RWPE1 (cell line): ENCODE measurements around the gene DRP2.
A peak's percentile ranks its signal among the peaks of the same experiment; 100 is the strongest.

ENCODE experiments used
- CTCF ChIA-PET: fragments of 350-600 bp; sonication (Branson Sonifier 250); formaldehyde crosslinking; extraction: SDS; loops from one replicate; lab custom pipeline; 2021; lab: Yijun Ruan, JAX
- POLR2A ChIA-PET: fragments of 400-600 bp; formaldehyde crosslinking; extraction: SDS; loops from one replicate; lab custom pipeline; 2020; ENCODE audit warnings: antibody characterized with exemption; ENCODE audit not compliant: low non-redundant PET; lab: Yijun Ruan, JAX
- DNase-seq: peaks from one replicate; pipeline ENCODE4 v3.0.0; 2012; ENCODE audit warnings: low spot score
- H3K27ac ChIP-seq: fragments of 450-650 bp; 2 replicates; pipeline ENCODE4 v1.5.1; 2017
- TF ChIP-seq, protein P1 (sequence below): fragments of 450-650 bp; conservative IDR thresholded peaks from 2 replicates; pipeline ENCODE4 v1.5.1; 2017; ENCODE audit warnings: low read depth, mild to moderate bottlenecking

DRP2 gene

DNA sequence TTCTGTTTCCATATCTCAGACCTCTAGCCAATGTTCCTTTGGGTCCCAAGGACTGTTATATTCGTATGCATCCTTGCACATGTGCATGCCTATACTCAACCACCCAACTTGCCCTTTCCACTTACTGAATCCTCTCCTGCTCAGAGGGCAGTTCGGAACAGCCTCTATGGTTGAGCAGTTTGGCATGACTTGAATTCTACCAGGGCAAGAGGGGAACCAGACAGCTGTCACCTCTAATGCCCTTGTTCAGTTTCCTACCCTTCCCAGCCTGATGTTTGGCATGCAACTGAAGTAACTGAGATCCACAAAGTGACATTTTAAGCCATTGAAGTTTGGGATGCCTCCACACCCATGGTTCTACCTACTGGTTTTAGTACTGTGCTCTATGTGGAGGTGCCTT is 17.5 kb downstream of the DRP2 start:
- ChIA-PET CTCF (no interaction called here), POLR2A (no interaction called here)
- no peak overlapping the region for H3K27ac ChIP-seq
- TF ChIP-seq, protein P1, sequence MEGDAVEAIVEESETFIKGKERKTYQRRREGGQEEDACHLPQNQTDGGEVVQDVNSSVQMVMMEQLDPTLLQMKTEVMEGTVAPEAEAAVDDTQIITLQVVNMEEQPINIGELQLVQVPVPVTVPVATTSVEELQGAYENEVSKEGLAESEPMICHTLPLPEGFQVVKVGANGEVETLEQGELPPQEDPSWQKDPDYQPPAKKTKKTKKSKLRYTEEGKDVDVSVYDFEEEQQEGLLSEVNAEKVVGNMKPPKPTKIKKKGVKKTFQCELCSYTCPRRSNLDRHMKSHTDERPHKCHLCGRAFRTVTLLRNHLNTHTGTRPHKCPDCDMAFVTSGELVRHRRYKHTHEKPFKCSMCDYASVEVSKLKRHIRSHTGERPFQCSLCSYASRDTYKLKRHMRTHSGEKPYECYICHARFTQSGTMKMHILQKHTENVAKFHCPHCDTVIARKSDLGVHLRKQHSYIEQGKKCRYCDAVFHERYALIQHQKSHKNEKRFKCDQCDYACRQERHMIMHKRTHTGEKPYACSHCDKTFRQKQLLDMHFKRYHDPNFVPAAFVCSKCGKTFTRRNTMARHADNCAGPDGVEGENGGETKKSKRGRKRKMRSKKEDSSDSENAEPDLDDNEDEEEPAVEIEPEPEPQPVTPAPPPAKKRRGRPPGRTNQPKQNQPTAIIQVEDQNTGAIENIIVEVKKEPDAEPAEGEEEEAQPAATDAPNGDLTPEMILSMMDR = no peak
- no peak for DNase-seq

DNA sequence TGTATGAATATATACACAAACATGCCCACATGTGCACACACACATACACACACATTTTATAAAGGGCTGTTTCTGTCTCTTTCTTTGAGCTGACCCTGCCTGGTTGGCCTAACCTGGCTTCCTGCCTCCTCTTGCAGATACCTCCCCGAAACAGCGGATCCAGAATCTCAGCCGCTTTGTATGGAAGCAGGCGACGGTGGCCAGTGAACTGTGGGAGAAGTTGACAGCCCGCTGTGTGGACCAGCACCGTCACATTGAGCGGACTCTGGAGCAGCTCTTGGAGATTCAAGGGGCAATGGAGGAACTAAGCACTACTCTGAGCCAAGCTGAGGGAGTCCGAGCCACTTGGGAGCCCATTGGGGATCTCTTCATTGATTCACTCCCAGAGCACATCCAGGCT is 21.9 kb downstream of the DRP2 start:
- no peak for DNase-seq
- H3K27ac ChIP-seq = no peak overlapping the region
- TF ChIP-seq, protein P1 = no peak
- POLR2A ChIA-PET = no interaction called here
- CTCF ChIA-PET = no interaction called here

DNA sequence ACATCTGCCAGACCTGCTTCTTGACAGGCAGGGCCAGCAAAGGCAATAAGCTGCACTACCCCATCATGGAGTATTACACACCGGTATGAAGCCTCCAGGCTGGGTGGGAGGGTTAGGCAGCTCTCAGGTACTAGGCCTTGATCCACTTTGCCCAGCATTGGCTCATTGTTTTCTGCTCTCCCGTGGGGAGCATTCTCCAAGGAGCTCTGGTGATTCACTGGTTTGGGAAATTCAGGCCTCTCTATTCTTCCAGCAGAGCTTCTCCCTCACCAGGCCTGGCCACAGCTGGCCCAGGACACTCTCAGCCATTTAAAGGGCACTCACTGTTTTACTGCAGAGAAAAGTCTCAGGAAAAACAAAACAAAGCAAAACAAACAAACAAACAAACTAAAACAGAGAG is 33.0 kb downstream of the DRP2 start:
- H3K27ac ChIP-seq = no peak overlapping the region
- DNase-seq = no peak
- CTCF ChIA-PET = no interaction called here
- TF ChIP-seq, protein P1 = no peak
- POLR2A ChIA-PET = no interaction called here

DNA sequence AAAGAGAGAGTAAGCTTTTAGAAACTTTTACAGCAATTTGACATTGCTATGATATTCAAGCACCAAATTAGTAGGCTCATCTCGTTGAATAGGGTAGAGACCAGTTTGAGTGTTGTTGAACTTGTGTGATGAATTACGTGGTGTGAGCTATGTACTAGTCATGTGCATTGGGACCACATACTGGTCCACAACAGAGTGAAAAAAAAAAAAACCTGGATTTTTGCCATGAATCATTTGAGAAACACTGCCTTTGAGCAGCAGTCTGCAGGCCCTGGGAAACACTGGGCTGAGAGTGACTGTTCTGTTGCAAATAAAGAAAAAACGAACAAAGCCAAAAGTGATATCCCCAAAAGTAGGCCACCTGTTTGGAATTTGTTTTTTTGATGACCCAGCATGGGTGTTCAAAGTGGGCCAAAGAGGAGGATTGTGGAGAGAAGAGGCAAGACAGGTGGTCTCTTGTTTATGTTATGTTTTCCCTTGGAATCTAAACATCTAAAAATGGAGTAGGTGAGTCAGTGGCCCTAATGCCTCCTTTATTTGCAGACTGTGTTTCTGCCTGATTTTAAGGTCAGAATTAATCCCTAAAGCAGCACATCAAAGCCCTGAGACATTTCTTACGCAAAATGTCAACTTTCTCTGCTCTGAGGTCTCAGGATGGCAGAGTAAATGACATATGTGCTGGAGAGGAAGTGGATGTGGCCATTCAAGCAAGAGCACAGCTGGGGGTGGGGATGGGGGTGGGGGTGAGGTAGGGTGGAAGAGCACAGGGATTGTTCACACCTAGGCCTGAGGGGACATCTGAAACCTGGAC is 38.1 kb downstream of the DRP2 start:
- CTCF ChIA-PET = no interaction called here
- no peak overlapping the region for H3K27ac ChIP-seq
- TF ChIP-seq, protein P1 = no peak
- POLR2A ChIA-PET = no interaction called here
- DNase-seq = no peak

DNA sequence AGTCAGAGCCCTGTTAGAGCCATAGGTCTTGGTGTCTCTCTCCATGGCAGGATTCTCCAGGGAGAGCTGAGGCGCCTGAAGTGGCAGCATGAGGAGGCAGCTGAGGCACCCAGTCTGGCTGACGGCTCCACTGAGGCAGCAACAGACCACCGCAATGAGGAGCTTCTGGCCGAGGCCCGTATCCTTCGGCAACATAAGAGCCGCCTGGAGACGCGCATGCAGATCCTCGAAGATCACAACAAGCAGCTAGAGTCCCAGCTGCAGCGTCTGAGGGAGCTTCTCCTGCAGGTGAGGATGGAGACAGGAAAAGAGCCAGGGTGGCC is 38.6 kb downstream of the DRP2 start:
- POLR2A ChIA-PET = no interaction called here
- TF ChIP-seq, protein P1 = no peak
- CTCF ChIA-PET = no interaction called here
- DNase-seq = no peak
- H3K27ac ChIP-seq = no peak overlapping the region

DNA sequence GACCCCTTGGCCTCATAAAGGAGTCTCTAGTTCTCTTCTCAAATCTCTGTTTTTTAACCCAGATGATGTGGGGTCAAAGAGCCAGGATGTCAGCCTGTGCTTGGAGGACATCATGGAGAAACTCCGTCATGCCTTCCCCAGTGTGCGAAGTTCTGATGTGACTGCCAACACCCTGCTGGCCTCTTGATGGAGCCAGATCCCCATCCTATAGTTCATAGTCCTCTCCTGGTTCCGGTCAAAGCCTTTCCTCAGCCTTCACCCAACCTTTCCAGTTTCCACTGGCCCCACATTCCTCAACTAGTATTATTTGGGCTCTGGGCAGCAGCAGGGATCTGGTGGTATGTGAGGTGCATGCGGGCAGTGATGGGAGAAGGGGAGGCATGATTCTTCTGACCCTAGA is 40.8 kb downstream of the DRP2 start:
- ChIA-PET POLR2A (no interaction called here), CTCF (no interaction called here)
- TF ChIP-seq, protein P1 = no peak
- DNase-seq = peak; percentile 1
- H3K27ac ChIP-seq = no peak overlapping the region
